ENCODE data around the gene ZFP64. TPM values are rescaled to one million over a fixed set of nuclear protein-coding genes. Genes with fewer than 3 reads are reported as not detected.

ZFP64 gene
- total RNA-seq, 1 experiment from 2014 or later, result 16.0 TPM

DNA sequence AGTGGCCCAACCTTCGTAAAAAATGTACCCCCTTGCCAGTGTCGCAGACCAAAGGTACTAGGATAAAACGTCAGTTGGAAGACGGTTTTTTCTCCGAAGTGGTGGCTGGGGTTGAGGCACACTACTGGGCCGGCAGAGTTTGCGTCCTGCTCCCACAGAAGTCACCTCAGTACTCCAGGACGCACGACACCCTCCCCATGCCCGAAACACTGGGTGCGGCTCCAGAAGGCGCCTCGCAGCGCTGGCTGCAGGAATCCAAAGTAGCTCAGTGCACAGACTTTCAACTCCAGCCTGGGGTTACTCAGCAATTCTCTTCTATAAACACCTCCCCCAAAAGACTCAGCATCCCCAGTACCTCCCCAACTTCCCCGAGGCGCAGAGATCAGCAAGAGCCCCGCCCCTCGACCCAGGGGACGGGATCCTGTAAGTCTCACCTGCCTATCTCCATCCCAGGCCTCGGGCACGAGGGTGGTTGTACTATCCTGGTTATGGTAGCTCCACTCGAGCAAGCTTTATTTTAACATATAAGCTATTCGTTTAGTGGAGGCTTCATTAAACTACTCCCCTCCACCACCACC lies 88.2 kb downstream of the ZFP64 start:
- RAD21 ChIA-PET (ENCODE audit: low non-redundant PET in 1 of 2, low total read pairs in 2 of 2, uncharacterized antibody in 2 of 2, unreplicated experiment in 2 of 2), result no interaction called here
- Histone ChIP-seq H3K9ac (ENCODE audit: low read length) (no peak overlapping the region), H4K20me1 (ENCODE audit: insufficient read depth) (no peaks in the 10 kb centered on the region), H3K4me2 (ENCODE audit: low read length) (no peak overlapping the region), H3K27me3 (ENCODE audit: insufficient read depth, low read length) (no peaks in the 10 kb centered on the region), H3K79me2 (ENCODE audit: insufficient read depth, low read length) (no peaks in the 10 kb centered on the region), H3K27ac (ENCODE audit: low read depth, low read length) (no peak overlapping the region), H3K4me3 (replicated peaks in 1 of 2; ENCODE audit: low read depth in 1 of 2, low read length in 2 of 2) (no peak overlapping the region), H3K9me3 (ENCODE audit: control insufficient read depth in 1 of 2, insufficient read depth in 1 of 2, low read depth in 1 of 2, low read length in 2 of 2) (no peaks in the 10 kb centered on the region; a peak in 1 of 4 replicates), H2AFZ (ENCODE audit: low read depth, low read length, poor library complexity, severe bottlenecking) (no peak overlapping the region), H3K36me3 (ENCODE audit: control insufficient read depth in 1 of 2, insufficient read depth in 2 of 2, low read length in 2 of 2) (no peaks in the 10 kb centered on the region), H3K9me2 (ENCODE audit: insufficient read depth) (no peaks in the 10 kb centered on the region), H3K4me1 (ENCODE audit: control insufficient read depth in 1 of 2, insufficient read depth in 2 of 2, low read length in 2 of 2) (no peaks in the 10 kb centered on the region)
- no TSS peak for BruUV-seq (replicated peaks)
- CTCF ChIA-PET, result no interaction called here
- POLR2A ChIA-PET, result no interaction called here
- no peak for TF ChIP-seq ZNF274 (IDR thresholded peaks at IDR 0.05; ENCODE audit: low read depth, low read length)
- no peak for TF ChIP-seq SRF (IDR thresholded peaks at IDR 0.05; ENCODE audit: low read depth)
- no peak for TF ChIP-seq ELF1 (IDR thresholded peaks at IDR 0.05; ENCODE audit: borderline replicate concordance, low read depth)
- TF ChIP-seq, protein P1, sequence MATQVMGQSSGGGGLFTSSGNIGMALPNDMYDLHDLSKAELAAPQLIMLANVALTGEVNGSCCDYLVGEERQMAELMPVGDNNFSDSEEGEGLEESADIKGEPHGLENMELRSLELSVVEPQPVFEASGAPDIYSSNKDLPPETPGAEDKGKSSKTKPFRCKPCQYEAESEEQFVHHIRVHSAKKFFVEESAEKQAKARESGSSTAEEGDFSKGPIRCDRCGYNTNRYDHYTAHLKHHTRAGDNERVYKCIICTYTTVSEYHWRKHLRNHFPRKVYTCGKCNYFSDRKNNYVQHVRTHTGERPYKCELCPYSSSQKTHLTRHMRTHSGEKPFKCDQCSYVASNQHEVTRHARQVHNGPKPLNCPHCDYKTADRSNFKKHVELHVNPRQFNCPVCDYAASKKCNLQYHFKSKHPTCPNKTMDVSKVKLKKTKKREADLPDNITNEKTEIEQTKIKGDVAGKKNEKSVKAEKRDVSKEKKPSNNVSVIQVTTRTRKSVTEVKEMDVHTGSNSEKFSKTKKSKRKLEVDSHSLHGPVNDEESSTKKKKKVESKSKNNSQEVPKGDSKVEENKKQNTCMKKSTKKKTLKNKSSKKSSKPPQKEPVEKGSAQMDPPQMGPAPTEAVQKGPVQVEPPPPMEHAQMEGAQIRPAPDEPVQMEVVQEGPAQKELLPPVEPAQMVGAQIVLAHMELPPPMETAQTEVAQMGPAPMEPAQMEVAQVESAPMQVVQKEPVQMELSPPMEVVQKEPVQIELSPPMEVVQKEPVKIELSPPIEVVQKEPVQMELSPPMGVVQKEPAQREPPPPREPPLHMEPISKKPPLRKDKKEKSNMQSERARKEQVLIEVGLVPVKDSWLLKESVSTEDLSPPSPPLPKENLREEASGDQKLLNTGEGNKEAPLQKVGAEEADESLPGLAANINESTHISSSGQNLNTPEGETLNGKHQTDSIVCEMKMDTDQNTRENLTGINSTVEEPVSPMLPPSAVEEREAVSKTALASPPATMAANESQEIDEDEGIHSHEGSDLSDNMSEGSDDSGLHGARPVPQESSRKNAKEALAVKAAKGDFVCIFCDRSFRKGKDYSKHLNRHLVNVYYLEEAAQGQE (IDR thresholded peaks at IDR 0.05; ENCODE audit: low read depth), result no peak
- no peak for TF ChIP-seq ZFX (IDR thresholded peaks at IDR 0.05)
- TF ChIP-seq FOSL1 (IDR thresholded peaks at IDR 0.05; ENCODE audit: low read depth), result no peak
- TF ChIP-seq CBX3 (IDR thresholded peaks at IDR 0.05; ENCODE audit: low read depth), result no peak
- TF ChIP-seq RAD21 (IDR thresholded peaks at IDR 0.05; ENCODE audit: low read depth), result no peak
- TF ChIP-seq, protein P2, sequence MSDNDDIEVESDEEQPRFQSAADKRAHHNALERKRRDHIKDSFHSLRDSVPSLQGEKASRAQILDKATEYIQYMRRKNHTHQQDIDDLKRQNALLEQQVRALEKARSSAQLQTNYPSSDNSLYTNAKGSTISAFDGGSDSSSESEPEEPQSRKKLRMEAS (IDR thresholded peaks at IDR 0.05), result no peak
- no peak for TF ChIP-seq JUND (IDR thresholded peaks at IDR 0.05)
- TF ChIP-seq ATF3 (IDR thresholded peaks at IDR 0.05), result no peak
- no peak for TF ChIP-seq EGR1 (IDR thresholded peaks at IDR 0.05; ENCODE audit: low read depth)
- no peak for TF ChIP-seq EZH2phosphoT487 (IDR thresholded peaks at IDR 0.05; ENCODE audit: borderline replicate concordance)
- TF ChIP-seq POLR2A (IDR thresholded peaks at IDR 0.05; ENCODE audit: borderline replicate concordance, extremely low read depth, insufficient read depth, insufficient read length), result no peak
- no peak for TF ChIP-seq EZH2 (IDR thresholded peaks at IDR 0.05)
- TF ChIP-seq POLR2AphosphoS5 (IDR thresholded peaks at IDR 0.05; ENCODE audit: low read depth, low read length), result no peak
- no peak for TF ChIP-seq CEBPB (IDR thresholded peaks at IDR 0.05; ENCODE audit: low read depth)
- no peak for TF ChIP-seq YY1 (IDR thresholded peaks at IDR 0.05; ENCODE audit: extremely low read depth, insufficient replicate concordance, low read depth, low read length)
- no peak for ATAC-seq
- no peak for DNase-seq (ENCODE audit: low read depth, low spot score)
- intact Hi-C loops (cut with micrococcal nuclease), result no loop called here

Data from HCT116 (cell line).